GM18499 (cell line): ENCODE data around the gene CLDN7.
A peak's percentile ranks its signal among the peaks of the same experiment; 100 is the strongest.

Source experiments
- ATAC-seq: cut with Tn5 transposase; IDR thresholded peaks from one replicate; pipeline ENCODE4 v1.9.1; 2021; ENCODE audit warnings: moderate number of reproducible peaks; ENCODE audit not compliant: insufficient read depth, unreplicated experiment

Gene CLDN7, protein sequence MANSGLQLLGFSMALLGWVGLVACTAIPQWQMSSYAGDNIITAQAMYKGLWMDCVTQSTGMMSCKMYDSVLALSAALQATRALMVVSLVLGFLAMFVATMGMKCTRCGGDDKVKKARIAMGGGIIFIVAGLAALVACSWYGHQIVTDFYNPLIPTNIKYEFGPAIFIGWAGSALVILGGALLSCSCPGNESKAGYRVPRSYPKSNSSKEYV

DNA sequence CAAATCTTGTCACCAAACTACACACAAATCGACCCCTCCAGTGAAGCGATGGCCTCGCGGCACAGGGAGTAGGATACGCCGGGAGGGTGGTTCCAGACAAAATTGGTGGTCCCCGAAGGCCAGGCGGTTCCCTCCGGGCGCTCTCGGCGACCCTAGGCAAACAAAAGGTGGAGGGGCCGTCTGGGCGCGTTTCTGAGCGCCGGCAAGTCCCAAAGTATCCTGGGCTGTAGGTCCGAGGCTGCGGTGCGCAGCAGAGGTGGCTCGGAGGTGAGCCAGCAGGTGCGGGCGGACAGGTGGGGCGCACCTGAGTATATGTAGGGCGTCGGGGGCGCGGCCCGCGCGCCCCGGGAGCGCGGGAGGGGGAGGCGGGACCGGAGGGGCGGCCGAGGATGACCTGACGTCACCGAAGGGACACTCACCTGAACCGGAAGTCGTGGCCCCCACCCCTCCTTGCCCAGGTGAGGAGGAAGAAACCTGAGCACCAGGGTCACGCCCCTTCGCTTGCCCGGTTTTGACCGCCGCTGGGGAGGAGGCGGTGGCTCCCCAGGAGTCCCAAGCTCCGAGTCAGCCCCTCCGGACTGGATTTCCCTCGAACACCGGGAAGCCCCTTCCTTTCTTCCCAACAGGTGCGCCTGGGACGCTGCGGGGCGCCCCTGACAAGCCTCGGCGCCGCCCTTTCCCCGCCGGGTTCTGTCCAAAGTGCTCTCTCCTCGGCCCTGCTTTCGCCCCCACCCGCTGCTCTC is at the start of gene CLDN7:
Gene CLDN7 (minus strand): TSS at position 287 of the 743 bp plus-strand sequence. CDS start 435 bp downstream, outside the sequence.
- no peak for ATAC-seq

DNA sequence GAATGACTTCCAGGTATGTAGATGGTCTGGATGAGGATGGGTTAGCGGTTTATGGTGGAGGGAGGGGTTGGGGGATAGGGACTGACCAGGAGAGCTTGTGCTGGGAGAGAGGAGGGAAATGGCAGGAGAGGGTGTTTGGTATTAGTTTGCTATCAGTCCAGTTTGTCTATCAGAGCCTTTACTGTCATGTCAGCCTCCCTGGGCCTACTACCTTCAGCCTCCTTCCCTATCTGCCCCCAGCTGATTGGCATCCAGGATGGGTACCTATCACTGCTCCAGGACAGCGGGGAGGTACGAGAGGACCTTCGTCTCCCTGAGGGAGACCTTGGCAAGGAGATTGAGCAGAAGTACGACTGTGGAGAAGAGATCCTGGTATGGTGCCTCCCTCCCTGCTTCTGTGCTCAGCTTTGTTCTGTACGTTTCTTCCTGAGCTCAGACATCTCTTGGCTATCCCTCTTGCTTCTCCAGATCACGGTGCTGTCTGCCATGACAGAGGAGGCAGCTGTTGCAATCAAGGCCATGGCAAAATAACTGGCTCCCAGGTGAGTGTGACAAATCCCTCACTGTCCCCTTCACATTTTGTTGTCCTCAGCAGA is 48.9 kb upstream of the CLDN7 start:
- no peak for ATAC-seq

DNA sequence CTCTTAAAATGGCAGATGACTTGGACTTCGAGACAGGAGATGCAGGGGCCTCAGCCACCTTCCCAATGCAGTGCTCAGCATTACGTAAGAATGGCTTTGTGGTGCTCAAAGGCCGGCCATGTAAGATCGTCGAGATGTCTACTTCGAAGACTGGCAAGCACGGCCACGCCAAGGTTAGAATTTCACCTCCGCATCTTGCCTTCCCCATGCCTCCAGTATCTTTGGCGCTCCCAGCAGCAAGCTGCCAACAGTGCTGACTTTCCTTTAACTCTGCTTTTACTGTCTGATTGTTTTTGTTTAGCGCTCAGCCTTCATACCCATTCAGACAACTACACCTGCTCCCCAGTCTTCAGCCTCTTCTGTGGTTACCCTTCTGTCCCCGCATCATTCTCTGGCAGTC is 47.4 kb upstream of the CLDN7 start:
- no peak for ATAC-seq

DNA sequence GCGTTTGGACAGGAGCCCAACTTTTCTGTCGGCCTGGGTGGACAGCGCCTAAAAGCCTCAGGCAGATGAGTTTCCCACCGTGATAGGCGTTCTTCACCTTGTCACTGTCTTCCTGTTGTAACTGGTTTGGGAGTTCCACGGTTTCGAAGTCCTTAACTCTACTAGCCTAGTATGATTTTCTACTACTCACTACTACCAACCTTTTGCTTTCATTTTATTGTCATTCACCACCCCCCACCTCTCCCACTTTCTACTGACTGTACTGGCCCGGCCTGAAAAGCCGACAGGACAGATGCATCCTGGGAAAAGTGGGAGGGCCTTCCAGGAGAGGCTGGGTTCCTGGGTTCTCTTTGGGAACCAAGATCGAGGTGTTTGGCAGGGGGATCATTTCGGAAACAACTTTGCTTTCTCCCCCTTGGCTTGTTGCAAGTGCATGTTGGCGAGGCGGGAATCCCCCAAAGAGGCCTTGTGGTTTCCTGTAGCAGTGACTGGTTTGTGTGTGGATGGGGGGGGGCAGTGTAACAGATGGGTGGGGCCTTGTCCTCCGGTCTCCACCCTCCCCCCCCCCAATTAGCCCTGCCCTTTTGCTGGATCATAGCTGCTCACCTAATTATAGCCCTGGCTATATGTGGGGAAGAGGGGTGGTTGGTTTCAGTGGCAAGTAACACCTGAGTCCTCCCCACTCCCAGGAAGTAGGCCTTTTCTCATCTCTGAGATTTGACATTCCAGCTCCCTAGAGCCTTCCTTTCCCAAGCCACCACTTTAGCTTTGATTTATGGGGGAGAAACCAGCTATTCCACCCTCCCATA is 46.6 kb upstream of the CLDN7 start:
- ATAC-seq: no peak

DNA sequence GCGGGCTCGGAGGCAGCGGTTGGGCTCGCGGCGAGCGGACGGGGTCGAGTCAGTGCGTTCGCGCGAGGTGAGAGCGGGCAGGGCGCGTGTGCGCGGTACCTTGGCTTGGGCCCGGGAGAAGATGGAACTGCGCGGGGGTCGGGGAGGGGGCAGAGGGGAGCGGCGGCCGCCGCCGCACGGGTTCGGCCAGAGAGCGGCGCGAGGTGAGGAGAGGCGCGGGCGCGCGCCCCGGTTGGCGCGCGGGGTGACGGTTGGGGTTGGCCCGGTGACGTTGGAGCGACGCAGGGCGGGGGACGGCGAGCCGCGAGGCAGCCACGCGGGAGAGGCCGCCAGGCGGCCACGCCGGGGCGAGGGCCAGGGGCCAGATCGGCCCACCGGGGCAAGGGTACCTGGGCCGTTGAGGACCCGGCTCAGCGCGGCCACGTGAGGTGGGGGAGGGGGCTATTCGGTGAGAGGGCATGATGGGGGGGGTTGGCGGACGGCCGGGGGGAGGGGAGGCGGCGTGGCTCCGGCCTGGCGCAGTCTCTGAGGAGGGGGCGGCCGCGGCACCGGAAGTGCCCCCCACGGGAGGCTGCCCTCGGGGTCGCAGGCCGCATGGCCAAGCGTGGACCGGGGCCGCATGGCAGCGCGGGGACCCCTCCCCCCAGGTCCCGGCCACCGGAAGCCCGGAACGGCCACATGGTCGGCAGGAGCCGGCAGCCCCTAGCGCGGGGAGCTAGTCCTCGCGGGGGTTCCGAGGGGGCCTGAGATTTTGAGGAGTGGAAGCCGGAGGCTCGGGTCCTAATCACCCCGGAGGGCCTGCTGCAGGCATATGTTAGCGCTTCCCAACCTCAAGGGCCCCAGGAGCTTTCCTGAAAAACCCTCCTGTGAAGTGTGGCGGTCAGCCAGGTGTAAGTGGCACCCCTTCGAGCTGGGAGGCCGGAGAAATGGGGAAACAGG is 45.7 kb upstream of the CLDN7 start:
- ATAC-seq: no peak

DNA sequence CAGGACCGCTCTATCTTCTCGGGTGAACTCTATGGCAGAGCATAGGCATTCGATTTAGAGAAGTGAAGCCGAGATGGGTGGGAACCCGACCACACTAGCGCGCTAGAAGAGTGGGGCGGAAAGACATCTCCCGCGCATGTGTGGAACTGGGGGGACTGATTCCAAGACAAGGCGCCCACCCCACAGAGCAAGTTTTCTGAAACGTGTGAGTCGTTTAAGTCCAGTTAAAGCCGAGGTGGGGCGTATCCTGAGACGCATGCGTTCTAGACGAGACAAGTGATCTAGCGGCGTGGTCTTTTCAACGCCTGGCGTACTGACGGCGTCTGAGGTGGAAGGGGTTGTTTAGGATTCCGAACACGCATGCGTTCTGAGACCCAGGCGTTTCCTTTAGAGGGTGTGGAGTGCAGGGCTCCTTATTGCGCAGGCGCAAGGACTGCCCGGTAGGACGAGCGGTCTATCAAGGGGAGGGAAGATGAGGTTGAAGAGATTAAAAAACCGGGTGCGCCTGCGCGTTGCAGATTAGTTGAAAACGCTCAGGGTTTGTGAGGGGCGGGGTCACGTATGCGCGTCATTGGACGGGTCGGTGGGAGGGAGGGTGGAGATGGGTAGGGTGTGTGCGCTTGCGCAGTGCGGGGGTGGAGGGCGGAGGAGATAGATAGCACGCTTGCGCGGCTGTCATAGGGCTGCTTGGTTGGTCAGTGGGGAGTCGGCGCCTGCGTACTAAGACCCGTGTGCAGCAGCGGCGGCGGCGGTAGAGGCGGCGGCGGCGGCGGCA is 44.8 kb upstream of the CLDN7 start, which contains the start of gene EIF5A:
Gene EIF5A (plus strand): TSS at position 718 of the 775 bp plus-strand sequence. CDS start 2,008 bp downstream, outside the sequence.
- peak; percentile 56 for ATAC-seq

DNA sequence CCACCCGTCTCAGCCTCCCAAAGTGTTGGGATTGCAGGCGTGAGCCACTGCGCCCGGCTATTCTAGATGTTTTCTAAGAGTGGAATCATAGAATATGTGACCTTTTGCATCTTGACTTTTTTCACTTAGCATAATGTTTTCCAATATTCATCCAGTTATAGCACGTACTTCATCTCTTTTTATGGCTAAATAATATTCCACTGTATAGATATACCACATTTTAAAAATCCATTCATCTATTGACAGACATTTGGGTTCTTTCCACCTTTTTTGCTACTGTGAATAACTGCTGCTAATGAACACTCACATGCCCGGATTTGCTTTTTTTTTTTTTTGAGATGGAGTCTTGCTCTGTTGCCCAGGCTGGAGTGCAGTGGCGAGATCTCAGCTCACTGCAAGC is 41.9 kb upstream of the CLDN7 start:
- ATAC-seq: no peak

DNA sequence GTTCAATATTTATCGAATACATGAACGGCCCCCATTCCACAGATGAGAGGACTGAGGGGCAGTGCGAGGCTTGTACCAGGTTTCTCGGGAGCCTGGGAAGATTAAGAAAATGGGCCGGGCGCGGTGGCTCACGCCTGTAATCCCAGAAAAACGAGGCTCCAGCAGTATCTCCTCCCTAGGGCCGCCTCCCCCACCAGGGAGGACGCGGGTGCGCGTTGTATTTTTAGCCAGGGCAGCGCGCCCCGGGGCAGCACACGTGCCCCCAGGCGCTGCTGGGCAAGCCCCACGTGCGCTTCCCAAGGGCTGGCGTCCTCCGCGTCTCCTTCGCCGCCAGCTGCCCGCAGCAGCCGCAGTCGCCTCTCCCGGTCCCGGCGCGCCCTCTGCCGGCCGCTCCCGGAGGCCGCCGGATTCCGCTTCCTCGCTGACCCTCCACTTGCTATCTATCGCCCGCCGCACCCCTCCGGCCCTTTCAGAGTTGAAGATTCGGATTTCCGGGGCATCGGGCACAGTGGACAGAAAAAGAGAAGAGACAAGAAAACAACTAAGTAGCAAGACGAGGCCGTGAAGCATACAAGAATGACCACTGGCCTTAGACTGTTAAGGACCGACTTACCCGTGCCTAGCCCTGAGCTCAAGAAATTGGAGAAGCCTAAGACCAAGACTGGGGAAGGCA is 34.0 kb upstream of the CLDN7 start:
- no peak for ATAC-seq

DNA sequence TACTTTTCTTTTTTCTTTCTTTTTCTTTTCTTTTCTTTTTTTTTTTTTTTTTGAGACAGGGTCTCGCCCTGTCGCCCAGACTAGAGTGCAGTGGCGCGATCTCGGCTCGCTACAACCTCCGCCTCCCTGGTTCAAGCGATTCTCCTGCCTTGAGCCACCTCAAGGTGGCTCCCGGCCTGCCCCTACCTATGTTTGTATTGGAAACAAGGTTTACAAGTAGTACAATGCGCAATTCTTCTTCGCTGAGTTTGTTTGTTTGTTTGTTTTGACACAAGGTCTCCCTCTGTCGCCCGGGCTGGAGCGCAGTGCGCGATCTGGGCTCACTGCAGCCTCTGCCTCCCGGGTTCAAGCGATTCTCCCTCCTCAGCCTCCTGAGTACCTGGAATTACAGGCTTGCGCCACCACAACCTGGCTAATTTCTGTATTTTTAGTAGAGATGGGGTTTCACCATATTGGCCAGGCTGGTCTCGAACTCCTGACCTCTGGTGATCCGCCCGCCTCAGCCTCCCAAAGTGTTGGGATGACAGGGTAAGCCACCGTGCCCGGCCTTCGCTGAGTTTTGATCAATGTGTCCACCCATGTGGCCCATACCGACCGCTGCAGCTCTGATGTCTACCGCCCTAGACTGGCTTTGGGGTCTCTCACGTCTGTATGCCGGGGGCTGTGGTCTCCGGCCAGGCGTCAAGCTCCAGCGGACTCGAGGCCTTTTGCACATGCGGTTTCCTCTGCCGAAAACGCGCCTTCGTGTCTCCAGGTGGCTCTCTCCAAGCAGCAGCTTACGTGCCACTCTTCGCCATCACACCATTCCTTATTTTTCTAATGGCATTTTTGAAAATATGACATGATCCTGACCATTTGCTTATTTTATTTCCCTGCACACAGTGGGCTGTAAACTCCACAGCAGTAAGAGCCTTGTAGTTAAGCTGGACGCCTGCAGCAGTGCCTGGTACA is 33.2 kb upstream of the CLDN7 start:
- no peak for ATAC-seq

DNA sequence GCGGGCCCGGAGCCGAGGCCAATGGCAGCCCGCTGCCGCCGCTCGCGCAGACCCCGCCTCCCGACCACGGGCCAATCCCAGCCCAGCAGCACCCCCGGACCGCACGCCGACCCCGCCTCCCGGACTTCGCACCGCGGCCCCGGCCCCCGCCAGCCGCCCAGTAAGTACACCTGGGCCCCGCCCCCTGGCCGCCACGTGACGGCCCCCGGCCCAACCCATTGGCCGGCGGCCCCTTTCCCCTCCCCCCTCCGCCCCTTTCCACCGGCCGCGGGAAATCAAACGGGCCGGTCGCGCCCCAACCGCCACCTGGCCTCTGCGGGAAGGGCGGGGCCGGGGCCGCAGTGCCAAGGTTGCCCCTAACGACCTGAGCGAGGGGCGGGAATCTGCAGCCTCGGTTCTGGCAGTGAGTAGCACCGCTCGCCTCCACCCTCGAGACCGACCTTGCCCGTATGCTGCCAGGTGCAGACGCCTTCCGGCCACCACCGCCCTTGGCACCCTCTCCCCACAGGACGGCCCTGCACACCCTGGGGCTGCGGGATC is 32.4 kb upstream of the CLDN7 start, which contains the start of gene YBX2:
Gene YBX2 (minus strand): TSS at position 26 of the 540 bp plus-strand sequence. CDS start 139 bp downstream, outside the sequence.
- ATAC-seq: no peak

DNA sequence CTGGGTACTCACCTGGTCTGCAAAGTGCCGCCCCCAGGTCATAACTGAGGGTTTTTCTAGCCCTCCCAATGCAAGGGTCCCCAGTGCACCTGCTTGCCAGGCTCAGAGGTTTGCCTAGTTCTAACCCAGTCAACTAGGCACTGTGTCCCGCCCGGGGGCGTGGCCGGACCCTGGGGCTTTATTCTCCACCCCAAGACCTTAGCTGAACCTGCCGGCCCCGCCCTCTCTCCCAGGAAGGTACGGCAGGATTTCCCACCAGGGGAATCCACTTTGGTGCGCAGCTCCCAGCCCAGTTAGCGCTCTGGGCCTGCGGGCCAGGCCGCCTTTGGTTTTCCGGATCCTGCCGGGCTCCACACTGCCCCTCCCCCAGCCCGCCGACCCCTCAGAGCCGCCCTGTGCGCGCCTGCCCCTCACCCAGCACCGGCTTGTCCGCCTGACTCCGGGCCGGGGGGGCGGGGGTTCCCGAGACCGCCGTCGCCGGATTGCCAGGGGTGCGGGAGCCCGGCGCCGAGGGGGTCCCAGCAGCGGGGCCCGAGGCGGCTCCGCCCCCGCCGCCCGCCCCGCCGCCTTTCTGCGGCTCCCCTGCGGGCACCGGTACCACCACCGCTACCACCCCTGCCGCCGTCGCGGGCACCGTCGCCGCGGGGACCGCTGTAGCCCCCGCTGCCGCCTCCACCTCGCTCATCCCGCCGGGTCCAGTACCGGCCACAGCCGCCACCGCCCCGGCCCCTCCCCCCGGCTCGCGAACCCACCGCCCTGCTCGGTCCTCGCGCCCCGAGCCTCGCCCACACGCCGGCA is 31.7 kb upstream of the CLDN7 start:
- ATAC-seq: no peak

DNA sequence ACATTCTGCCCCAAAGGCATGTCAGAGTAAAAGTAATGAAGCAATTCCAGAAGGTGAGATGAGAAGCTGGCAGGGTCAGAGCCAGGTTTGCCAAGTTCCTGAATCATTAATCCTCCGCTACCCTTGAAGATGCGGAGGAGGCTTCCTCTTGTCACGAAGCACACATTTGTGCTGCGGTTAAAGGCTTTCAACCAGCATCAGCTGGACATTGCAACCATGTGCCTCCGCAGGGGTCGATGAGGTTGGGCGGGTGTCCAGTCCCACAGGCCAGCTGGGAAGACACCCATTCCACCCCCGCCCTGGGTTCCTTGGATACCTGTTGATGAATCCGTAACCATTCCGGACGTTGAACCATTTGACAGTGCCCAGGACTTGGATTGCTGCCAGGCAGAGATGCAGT is 30.9 kb upstream of the CLDN7 start:
- no peak for ATAC-seq

DNA sequence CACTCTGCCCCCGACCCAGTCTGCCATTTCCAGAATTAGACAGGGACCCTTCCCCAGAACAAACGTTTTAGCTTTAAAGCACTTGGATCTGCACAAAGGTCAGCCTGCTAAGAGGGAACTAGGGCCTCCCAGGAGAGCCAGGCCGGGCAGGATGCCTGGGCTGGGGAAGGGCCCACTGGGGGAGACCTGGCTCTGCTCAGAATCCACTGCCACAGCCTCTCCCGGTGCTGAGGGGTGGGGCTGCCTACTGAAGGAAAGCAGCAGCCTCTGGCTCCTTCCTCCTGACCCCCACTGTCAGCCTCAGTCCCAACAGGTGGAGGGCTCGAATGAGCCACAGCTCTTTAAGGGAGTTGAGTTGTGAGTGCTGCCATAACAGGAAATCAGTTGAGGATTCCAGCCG is 30.5 kb upstream of the CLDN7 start:
- no peak for ATAC-seq

DNA sequence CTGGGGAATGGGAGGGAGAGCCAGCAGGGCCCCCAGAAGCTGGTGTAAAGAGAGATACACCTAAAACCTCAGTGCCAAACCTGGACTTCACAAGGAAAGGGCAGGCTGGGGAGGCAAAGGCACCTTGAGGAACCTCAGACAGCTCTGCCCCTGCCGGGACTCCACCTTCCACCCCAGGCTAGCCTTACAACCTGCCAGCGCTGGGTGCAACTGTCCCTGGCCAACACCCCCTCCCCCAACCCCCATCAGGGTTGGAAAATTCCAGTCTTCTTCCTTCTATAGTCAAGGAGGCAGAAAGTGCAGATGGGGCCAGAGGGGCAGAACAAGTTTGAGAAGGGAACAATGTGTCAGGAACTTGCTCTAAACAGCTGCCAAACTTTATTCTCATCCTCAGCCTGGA is 29.9 kb upstream of the CLDN7 start:
- no peak for ATAC-seq

DNA sequence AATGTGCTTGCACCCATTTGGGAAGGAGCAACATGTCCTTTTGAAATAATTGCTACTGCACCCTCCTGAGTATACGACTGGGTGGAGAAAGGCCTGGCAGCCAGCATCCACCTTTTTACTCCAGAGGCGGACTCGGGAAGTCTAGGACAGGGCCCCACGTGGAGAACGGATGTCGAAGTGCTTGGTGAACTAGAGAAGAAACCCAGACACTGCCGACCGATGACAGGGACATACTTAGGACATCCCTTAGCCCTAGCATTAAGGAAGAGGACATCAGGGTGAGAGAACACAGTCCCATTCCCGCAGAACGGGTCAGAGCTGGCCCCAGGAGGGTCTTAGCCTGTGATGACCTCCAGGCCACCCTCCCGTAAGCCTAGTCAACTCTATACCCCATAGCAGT is 28.4 kb upstream of the CLDN7 start:
- ATAC-seq: no peak

DNA sequence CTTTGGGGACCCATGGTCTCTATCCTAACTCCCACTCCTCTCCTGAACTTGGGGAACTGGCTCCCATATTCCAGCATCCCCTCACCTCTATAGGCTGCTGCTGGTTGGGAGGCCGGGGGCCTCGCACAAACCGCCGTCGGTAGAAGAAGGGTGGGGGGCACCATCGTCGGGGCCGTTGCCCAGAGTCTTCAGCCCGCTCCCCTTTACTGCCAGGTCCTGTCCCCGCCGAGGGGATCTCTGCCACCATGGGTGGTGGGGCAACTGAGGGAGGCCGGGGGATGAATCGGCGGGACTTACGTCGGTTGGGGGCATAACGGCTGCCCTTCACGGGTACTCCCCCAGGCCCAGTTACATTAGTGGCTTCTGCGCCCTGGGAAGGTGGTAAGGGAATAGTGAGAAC is 27.9 kb upstream of the CLDN7 start:
- no peak for ATAC-seq
